HepG2 (cell line): ENCODE data around the gene MFRP. TPM values are rescaled to one million over a fixed set of nuclear protein-coding genes. Genes with fewer than 3 reads are reported as not detected.

Source experiments
- ELF3 ChIP-seq: IDR thresholded peaks from 2 replicates; pipeline ENCODE4 v1.6.1; 2016; ENCODE audit warnings: missing genetic modification reagents, missing compliant biosample characterization
- KDM5B ChIP-seq: sonication (generic); formaldehyde crosslinking; IDR thresholded peaks from 2 replicates; pipeline ENCODE4 v1.4.0; 2020; ENCODE audit warnings: missing genetic modification reagents, mild to moderate bottlenecking, borderline replicate concordance
- NAIF1 ChIP-seq: sonication (generic); formaldehyde crosslinking; IDR thresholded peaks from 2 replicates; pipeline ENCODE4 v1.5.0; 2020; ENCODE audit warnings: mild to moderate bottlenecking, missing genetic modification reagents, borderline replicate concordance
- NFATC3 ChIP-seq: sonication (generic); formaldehyde crosslinking; IDR thresholded peaks from 2 replicates; pipeline ENCODE4 v1.5.1; 2020; ENCODE audit warnings: mild to moderate bottlenecking, missing genetic modification reagents
- NFIB ChIP-seq: sonication (generic); formaldehyde crosslinking; IDR thresholded peaks from 2 replicates; pipeline ENCODE4 v1.9.0; 2021; ENCODE audit warnings: missing genetic modification reagents, mild to moderate bottlenecking, borderline replicate concordance
- PLRG1 ChIP-seq: fragments of 450-650 bp; conservative IDR thresholded peaks from 2 replicates; pipeline ENCODE4 v1.6.1; 2016
- POLR2AphosphoS5 ChIP-seq: IDR thresholded peaks from 2 replicates; pipeline ENCODE4 v1.6.1; 2012; ENCODE audit warnings: low read depth, low read length
- PRMT3 ChIP-seq: sonication (generic); formaldehyde crosslinking; IDR thresholded peaks from 2 replicates; pipeline ENCODE4 v1.8.1; 2022; ENCODE audit warnings: low read depth, mild to moderate bottlenecking, moderate library complexity, missing genetic modification reagents, borderline replicate concordance
- SRY ChIP-seq: sonication (generic); formaldehyde crosslinking; IDR thresholded peaks from 2 replicates; pipeline ENCODE4 v1.8.0; 2022; ENCODE audit warnings: mild to moderate bottlenecking, missing genetic modification reagents
- ZNF274 ChIP-seq: sonication (generic); formaldehyde crosslinking; IDR thresholded peaks from 2 replicates; pipeline ENCODE4 v1.5.1; 2020; ENCODE audit warnings: mild to moderate bottlenecking, missing genetic modification reagents
- ZNF766 ChIP-seq: sonication (generic); formaldehyde crosslinking; IDR thresholded peaks from 2 replicates; pipeline ENCODE4 v1.5.0; 2020; ENCODE audit warnings: missing genetic modification reagents, borderline replicate concordance
- ZNF850 ChIP-seq: sonication (generic); formaldehyde crosslinking; conservative IDR thresholded peaks from 2 replicates; pipeline ENCODE4 v1.9.0; 2021; ENCODE audit warnings: mild to moderate bottlenecking, missing genetic modification reagents
- ZSCAN29 ChIP-seq: sonication (generic); formaldehyde crosslinking; conservative IDR thresholded peaks from 2 replicates; pipeline ENCODE4 v1.4.0; 2020; ENCODE audit warnings: mild to moderate bottlenecking, missing genetic modification reagents
- ZSCAN30 ChIP-seq: sonication (generic); formaldehyde crosslinking; IDR thresholded peaks from 2 replicates; pipeline ENCODE4 v1.5.0; 2020; ENCODE audit warnings: mild to moderate bottlenecking, missing genetic modification reagents
- polyA plus RNA-seq, 8 experiments: library from polyadenylated mRNA; depleted of rRNA in 3 of 8; stranded (reverse) in 7 of 8; unstranded in 1 of 8; fragments of >200 nt; fragmentation: Illumina TruSeq in 4 of 8; extraction: Trizol in 4 of 8; gene quantifications; 2 replicates each; pipeline versions ENCODE4 v1.2.1 to v1.2.3, GENCODE V29; 2011 to 2016; ENCODE audit warnings: low read depth in 4 of 8, missing spikeins in 1 of 8, mixed read lengths in 1 of 8; ENCODE audit not compliant: insufficient read depth in 1 of 8
- total RNA-seq, 5 experiments: library from RNA; depleted of rRNA; stranded (reverse); fragments of >200 nt; fragmentation: Illumina TruSeq; extraction: Trizol; gene quantifications; 2 replicates each; pipeline ENCODE4 v1.2.3, GENCODE V29; 2016; ENCODE audit warnings: low read depth in 1 of 5
- TF ChIP-seq, protein P1 (sequence below): IDR thresholded peaks from 2 replicates; pipeline ENCODE4 v1.6.1; 2018; ENCODE audit warnings: missing genetic modification reagents
- TF ChIP-seq, protein P2 (sequence below): sonication (generic); formaldehyde crosslinking; IDR thresholded peaks from 2 replicates; pipeline ENCODE4 v1.8.0; 2023; ENCODE audit warnings: mild to moderate bottlenecking, missing genetic modification reagents
- TF ChIP-seq, protein P3 (sequence below): sonication (generic); formaldehyde crosslinking; IDR thresholded peaks from 2 replicates; pipeline ENCODE4 v1.8.1; 2023; ENCODE audit warnings: missing genetic modification reagents, mild to moderate bottlenecking, borderline replicate concordance
- TF ChIP-seq, protein P4 (sequence below): sonication (generic); formaldehyde crosslinking; IDR thresholded peaks from 2 replicates; pipeline ENCODE4 v1.8.0; 2022; ENCODE audit warnings: mild to moderate bottlenecking, missing genetic modification reagents, moderate library complexity
- TF ChIP-seq, protein P5 (sequence below): sonication (generic); formaldehyde crosslinking; IDR thresholded peaks from 2 replicates; pipeline ENCODE4 v1.8.0; 2022; ENCODE audit warnings: missing genetic modification reagents, mild to moderate bottlenecking, borderline replicate concordance
- TF ChIP-seq, protein P6 (sequence below): sonication (generic); formaldehyde crosslinking; IDR thresholded peaks from 2 replicates; pipeline ENCODE4 v1.8.0; 2022; ENCODE audit warnings: low read depth, missing genetic modification reagents
- TF ChIP-seq, protein P7 (sequence below): sonication (generic); formaldehyde crosslinking; IDR thresholded peaks from 2 replicates; pipeline ENCODE4 v1.4.0; 2020; ENCODE audit warnings: missing genetic modification reagents

Gene MFRP
- total and polyA plus RNA-seq, 2 of the 13 experiments (the other 11 are each of a cell fraction or from before 2014, with no cell fraction given) = not detected

DNA sequence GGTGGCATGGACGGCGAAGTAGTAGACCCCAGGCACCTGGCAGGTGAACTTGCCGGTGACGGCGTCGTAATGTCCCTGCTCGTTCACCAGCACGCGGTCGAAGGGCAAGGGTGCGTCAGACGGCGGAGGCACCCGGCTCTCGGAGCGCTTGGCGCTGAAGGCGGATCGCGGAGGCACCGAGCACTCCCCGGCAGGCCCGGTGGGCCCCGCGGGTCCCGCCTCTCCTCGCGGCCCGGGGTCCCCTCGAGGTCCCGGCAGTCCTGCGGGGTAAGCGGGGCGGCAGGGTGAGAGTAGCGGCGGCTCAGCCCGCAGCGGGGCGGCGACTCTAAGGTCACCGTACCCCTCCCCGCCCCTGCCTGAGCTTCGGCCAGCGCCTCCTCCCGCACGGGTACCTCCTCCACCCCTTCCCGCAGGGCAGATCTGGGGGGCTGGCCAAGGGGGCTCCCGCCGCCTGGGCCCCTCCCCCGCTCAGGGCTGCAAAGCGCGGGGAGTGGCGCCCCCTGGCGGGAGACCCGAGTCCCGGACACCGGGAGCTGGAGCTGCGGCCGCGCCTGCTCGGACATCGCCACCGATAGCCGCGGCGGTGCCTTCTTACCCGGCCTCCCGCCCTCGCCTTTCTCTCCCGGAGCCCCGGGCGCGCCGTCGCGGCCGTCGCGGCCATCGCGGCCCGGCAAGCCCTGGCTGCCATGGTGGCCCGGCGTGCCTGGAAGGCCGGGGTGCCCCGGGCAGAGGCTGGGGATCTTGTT, 6.7 kb downstream of the MFRP start (continued):
- no peak for TF ChIP-seq ZSCAN29 (CRISPR knock-in tag)
- TF ChIP-seq, protein P1, sequence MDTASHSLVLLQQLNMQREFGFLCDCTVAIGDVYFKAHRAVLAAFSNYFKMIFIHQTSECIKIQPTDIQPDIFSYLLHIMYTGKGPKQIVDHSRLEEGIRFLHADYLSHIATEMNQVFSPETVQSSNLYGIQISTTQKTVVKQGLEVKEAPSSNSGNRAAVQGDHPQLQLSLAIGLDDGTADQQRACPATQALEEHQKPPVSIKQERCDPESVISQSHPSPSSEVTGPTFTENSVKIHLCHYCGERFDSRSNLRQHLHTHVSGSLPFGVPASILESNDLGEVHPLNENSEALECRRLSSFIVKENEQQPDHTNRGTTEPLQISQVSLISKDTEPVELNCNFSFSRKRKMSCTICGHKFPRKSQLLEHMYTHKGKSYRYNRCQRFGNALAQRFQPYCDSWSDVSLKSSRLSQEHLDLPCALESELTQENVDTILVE (CRISPR knock-in tag) = peak; percentile 15; the same call in 1 of the 2 replicates
- TF ChIP-seq NAIF1 (CRISPR knock-in tag) = no peak
- TF ChIP-seq PLRG1 = no peak
- TF ChIP-seq, protein P2, sequence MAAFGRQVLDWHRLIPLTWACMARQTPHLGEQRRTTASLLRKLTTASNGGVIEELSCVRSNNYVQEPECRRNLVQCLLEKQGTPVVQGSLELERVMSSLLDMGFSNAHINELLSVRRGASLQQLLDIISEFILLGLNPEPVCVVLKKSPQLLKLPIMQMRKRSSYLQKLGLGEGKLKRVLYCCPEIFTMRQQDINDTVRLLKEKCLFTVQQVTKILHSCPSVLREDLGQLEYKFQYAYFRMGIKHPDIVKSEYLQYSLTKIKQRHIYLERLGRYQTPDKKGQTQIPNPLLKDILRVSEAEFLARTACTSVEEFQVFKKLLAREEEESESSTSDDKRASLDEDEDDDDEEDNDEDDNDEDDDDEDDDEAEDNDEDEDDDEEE (CRISPR knock-in tag) = 0 out of 2 replicates have a peak, but pooled peaks have one; percentile 44
- TF ChIP-seq ZNF850 = no peak
- peak; percentile 81; the same call in 1 of the 2 replicates for TF ChIP-seq KDM5B (CRISPR knock-in tag)
- no peak; the same call in 1 of the 2 replicates for TF ChIP-seq ZNF274
- no peak for TF ChIP-seq ZSCAN30 (CRISPR knock-in tag)
- TF ChIP-seq SRY (CRISPR knock-in tag) = no peak
- no peak for TF ChIP-seq NFIB
- no peak for TF ChIP-seq POLR2AphosphoS5
- TF ChIP-seq ZNF766 (CRISPR knock-in tag) = no peak
- TF ChIP-seq PRMT3 (CRISPR knock-in tag) = no peak
- TF ChIP-seq, protein P3, sequence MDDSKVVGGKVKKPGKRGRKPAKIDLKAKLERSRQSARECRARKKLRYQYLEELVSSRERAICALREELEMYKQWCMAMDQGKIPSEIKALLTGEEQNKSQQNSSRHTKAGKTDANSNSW (CRISPR knock-in tag) = no peak
- no peak for TF ChIP-seq NFATC3 (CRISPR knock-in tag)
- TF ChIP-seq ELF3 = no peak
- TF ChIP-seq, protein P4, sequence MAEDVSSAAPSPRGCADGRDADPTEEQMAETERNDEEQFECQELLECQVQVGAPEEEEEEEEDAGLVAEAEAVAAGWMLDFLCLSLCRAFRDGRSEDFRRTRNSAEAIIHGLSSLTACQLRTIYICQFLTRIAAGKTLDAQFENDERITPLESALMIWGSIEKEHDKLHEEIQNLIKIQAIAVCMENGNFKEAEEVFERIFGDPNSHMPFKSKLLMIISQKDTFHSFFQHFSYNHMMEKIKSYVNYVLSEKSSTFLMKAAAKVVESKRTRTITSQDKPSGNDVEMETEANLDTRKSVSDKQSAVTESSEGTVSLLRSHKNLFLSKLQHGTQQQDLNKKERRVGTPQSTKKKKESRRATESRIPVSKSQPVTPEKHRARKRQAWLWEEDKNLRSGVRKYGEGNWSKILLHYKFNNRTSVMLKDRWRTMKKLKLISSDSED (CRISPR knock-in tag) = no peak
- TF ChIP-seq, protein P5, sequence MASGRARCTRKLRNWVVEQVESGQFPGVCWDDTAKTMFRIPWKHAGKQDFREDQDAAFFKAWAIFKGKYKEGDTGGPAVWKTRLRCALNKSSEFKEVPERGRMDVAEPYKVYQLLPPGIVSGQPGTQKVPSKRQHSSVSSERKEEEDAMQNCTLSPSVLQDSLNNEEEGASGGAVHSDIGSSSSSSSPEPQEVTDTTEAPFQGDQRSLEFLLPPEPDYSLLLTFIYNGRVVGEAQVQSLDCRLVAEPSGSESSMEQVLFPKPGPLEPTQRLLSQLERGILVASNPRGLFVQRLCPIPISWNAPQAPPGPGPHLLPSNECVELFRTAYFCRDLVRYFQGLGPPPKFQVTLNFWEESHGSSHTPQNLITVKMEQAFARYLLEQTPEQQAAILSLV = no peak
- TF ChIP-seq, protein P6, sequence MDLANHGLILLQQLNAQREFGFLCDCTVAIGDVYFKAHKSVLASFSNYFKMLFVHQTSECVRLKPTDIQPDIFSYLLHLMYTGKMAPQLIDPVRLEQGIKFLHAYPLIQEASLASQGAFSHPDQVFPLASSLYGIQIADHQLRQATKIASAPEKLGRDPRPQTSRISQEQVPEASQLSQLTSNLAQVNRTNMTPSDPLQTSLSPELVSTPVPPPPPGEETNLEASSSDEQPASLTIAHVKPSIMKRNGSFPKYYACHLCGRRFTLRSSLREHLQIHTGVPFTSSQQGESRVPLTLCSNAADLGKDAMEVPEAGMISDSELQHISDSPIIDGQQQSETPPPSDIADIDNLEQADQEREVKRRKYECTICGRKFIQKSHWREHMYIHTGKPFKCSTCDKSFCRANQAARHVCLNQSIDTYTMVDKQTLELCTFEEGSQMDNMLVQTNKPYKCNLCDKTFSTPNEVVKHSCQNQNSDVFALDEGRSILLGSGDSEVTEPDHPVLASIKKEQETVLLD (CRISPR knock-in tag) = no peak
- TF ChIP-seq, protein P7, sequence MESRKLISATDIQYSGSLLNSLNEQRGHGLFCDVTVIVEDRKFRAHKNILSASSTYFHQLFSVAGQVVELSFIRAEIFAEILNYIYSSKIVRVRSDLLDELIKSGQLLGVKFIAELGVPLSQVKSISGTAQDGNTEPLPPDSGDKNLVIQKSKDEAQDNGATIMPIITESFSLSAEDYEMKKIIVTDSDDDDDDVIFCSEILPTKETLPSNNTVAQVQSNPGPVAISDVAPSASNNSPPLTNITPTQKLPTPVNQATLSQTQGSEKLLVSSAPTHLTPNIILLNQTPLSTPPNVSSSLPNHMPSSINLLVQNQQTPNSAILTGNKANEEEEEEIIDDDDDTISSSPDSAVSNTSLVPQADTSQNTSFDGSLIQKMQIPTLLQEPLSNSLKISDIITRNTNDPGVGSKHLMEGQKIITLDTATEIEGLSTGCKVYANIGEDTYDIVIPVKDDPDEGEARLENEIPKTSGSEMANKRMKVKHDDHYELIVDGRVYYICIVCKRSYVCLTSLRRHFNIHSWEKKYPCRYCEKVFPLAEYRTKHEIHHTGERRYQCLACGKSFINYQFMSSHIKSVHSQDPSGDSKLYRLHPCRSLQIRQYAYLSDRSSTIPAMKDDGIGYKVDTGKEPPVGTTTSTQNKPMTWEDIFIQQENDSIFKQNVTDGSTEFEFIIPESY (CRISPR knock-in tag) = peak; percentile 76
